HG02884 (cell line): ENCODE measurements around the gene CIAO3.
"Not testable (repeated sequence)": the region's sequence is repeated elsewhere in the genome, so short reads cannot be mapped to it uniquely, and the experiment has no call there.

Experiments
- ATAC-seq: cut with Tn5 transposase; IDR thresholded peaks from one replicate; pipeline ENCODE4 v1.9.1; 2021; ENCODE audit warnings: mild to moderate bottlenecking, moderate library complexity; ENCODE audit not compliant: unreplicated experiment

The CIAO3 gene

GRCh38 chr16:776298-776697, 35.5 kb upstream of the CIAO3 start:
- not testable (repeated sequence) for ATAC-seq

- ATAC-seq, result no peak
Observed at GRCh38 chr16:775236-775796, 34.5 kb upstream of the CIAO3 start.

- ATAC-seq, result no peak
Observed at GRCh38 chr16:774086-775001, 33.5 kb upstream of the CIAO3 start.

- ATAC-seq, result no peak
Observed at GRCh38 chr16:772959-773358, 32.2 kb upstream of the CIAO3 start.

GRCh38 chr16:770411-770810, 29.6 kb upstream of the CIAO3 start:
- ATAC-seq, result no peak

- ATAC-seq, result no peak
Observed at GRCh38 chr16:769934-770333, 29.1 kb upstream of the CIAO3 start.

- ATAC-seq, result no peak
Observed at GRCh38 chr16:769184-769784, 28.5 kb upstream of the CIAO3 start.

- no peak for ATAC-seq
Observed at GRCh38 chr16:768428-768827, 27.6 kb upstream of the CIAO3 start.

GRCh38 chr16:767743-768235, 27.0 kb upstream of the CIAO3 start:
- ATAC-seq, result no peak

GRCh38 chr16:766820-767640, 26.2 kb upstream of the CIAO3 start:
- no peak for ATAC-seq

- ATAC-seq, result no peak
Observed at GRCh38 chr16:766008-766819, 25.4 kb upstream of the CIAO3 start.

GRCh38 chr16:765488-765865, 24.7 kb upstream of the CIAO3 start:
- no peak for ATAC-seq

GRCh38 chr16:764848-765487, 24.2 kb upstream of the CIAO3 start:
- ATAC-seq, result no peak

GRCh38 chr16:764184-764750, 23.5 kb upstream of the CIAO3 start:
- ATAC-seq, result no peak

GRCh38 chr16:763369-764183, 22.8 kb upstream of the CIAO3 start:
- ATAC-seq, result no peak

GRCh38 chr16:762595-763268, 21.9 kb upstream of the CIAO3 start:
- no peak for ATAC-seq

- ATAC-seq, result no peak
Observed at GRCh38 chr16:761625-762513, 21.1 kb upstream of the CIAO3 start.
